ENCODE measurements around the gene GNS. TPM values are rescaled to one million over a fixed set of nuclear protein-coding genes. Genes with fewer than 3 reads are reported as not detected.

The GNS gene
- total and polyA plus RNA-seq, 10 of the 15 experiments (the other 5 are each of a cell fraction or from before 2014, with no cell fraction given): 4.1 to 33.8 (median 19.1) TPM

GRCh38 chr12:64666054-64666914 lies 92.9 kb downstream of the GNS start (continued):
- TF ChIP-seq SKIL (IDR thresholded peaks at IDR 0.05; ENCODE audit: low read depth, poor library complexity, severe bottlenecking): peak; percentile 12
- peak; percentile 63 for TF ChIP-seq RUNX3 (IDR thresholded peaks at IDR 0.05; ENCODE audit: low read length)
- TF ChIP-seq ZNF217 (IDR thresholded peaks at IDR 0.05): 0 out of 2 replicates have a peak, but pooled peaks have one; percentile 41
- TF ChIP-seq TCF12 (IDR thresholded peaks at IDR 0.05; ENCODE audit: low read depth, low read length): no peak
- TF ChIP-seq MEF2A (IDR thresholded peaks at IDR 0.05; ENCODE audit: insufficient read depth, low read depth, low read length): peak; percentile 94
- TF ChIP-seq IRF3 (IDR thresholded peaks at IDR 0.05): no peak
- peak; percentile 43 to 53; a peak in 1 of 4 replicates for TF ChIP-seq IKZF2 (IDR thresholded peaks at IDR 0.05)
- TF ChIP-seq CEBPB (IDR thresholded peaks at IDR 0.05; ENCODE audit: borderline replicate concordance in 1 of 2, low read depth in 2 of 2, low read length in 2 of 2): peak in 1 of 2 experiments; percentile 72; a peak in 1 of 4 replicates
- no peak for TF ChIP-seq ZNF207 (IDR thresholded peaks at IDR 0.05; ENCODE audit: borderline replicate concordance)
- TF ChIP-seq ZNF687 (IDR thresholded peaks at IDR 0.05): peak; percentile 22; the same call in 1 of the 2 replicates
- peak; percentile 58; the same call in 1 of the 2 replicates for TF ChIP-seq ATF2 (IDR thresholded peaks at IDR 0.05; ENCODE audit: low read length)

Measured in GM12878 (cell line).